ENCODE data around the gene ERGIC1. TPM values are rescaled to one million over a fixed set of nuclear protein-coding genes. Genes with fewer than 3 reads are reported as not detected.

ERGIC1 gene
- total and polyA plus RNA-seq, 2 of the 8 experiments (the other 6 are each of a cell fraction or from before 2014, with no cell fraction given): 95.3 to 106 TPM

DNA sequence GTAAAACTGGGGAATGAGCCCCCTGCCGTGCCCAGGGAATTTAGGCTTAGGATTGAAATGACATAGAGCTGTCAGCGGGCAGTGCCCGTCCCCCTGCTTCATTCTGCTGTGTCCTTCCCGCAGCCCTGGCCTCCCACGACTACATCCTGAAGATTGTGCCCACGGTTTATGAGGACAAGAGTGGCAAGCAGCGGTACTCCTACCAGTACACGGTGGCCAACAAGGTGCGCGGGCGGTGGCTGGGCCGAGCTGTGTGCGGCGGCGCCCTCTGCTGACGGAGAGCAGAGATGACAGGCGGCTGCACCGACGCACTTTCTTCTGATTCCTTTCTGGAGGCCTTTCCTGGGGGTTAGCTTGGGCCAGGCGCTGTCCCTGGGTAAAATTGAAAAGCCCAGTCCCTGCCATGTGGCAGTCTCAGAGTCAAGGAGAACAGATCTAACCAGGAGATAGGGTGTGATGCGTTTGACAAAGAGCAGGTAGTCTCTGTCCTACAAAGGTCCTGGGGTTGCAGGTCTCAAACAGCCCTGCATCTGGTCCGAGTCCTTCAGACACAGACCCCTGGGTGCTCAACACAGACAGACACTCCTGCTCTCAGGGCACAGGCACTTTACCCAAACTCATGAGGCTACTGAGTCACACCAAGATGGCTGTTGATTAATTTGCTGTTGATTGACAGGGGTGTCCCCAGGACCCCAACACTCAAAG, 98.4 kb downstream of the ERGIC1 start:
- Histone ChIP-seq H3K27ac (ENCODE audit: low read depth, low read length) (no peak overlapping the region), H4K20me1 (replicated peaks in 1 of 2; ENCODE audit: control insufficient read depth in 1 of 2, insufficient read depth in 2 of 2, low read length in 2 of 2) (peaks cover 2 to 8% of the 10 kb centered on the region in 2 experiments)
- TF ChIP-seq, protein P1, sequence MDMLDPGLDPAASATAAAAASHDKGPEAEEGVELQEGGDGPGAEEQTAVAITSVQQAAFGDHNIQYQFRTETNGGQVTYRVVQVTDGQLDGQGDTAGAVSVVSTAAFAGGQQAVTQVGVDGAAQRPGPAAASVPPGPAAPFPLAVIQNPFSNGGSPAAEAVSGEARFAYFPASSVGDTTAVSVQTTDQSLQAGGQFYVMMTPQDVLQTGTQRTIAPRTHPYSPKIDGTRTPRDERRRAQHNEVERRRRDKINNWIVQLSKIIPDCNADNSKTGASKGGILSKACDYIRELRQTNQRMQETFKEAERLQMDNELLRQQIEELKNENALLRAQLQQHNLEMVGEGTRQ (IDR thresholded peaks at IDR 0.05; ENCODE audit: low read length): no peak
- TF ChIP-seq EGR1 (IDR thresholded peaks at IDR 0.05; ENCODE audit: borderline replicate concordance, low read depth, low read length) (peak; percentile 55; the same call in 1 of the 2 replicates), POLR2AphosphoS5 (IDR thresholded peaks at IDR 0.05; ENCODE audit: low read depth, low read length) (peak; percentile 54; the same call in 1 of the 2 replicates), TEAD4 (IDR thresholded peaks at IDR 0.05; ENCODE audit: low read depth, low read length) (peak; percentile 34; the same call in 1 of the 2 replicates), CREB1 (IDR thresholded peaks at IDR 0.05) (peak; percentile 70), GABPA (IDR thresholded peaks at IDR 0.05; ENCODE audit: borderline replicate concordance, insufficient read depth, low read length) (peak; percentile 70; the same call in 1 of the 2 replicates), RAD21 (IDR thresholded peaks at IDR 0.05 in 1 of 2, conservative IDR thresholded peaks at IDR 0.05 in 1 of 2; ENCODE audit: low read depth in 2 of 2, low read length in 2 of 2) (peak; percentile 80 to 86)
- TF ChIP-seq, protein P2, sequence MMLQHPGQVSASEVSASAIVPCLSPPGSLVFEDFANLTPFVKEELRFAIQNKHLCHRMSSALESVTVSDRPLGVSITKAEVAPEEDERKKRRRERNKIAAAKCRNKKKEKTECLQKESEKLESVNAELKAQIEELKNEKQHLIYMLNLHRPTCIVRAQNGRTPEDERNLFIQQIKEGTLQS (IDR thresholded peaks at IDR 0.05; ENCODE audit: insufficient read depth, low read depth, low read length): no peak

More for the DNA sequence above, 98.4 kb downstream of the ERGIC1 start:
- no peak overlapping the region for H3K4me3 ChIP-seq (ENCODE audit: extremely low read depth in 1 of 4, insufficient read depth in 2 of 4, low read depth in 3 of 4, low read length in 4 of 4)
- FAIRE-seq (no peak), DNase-seq (ENCODE audit: low read depth in 1 of 2, low spot score in 2 of 2) (peak in 1 of 2 experiments; percentile 84)
- H2BK5ac ChIP-seq (ENCODE audit: low read depth, low read length): no peak overlapping the region
- H3K23me2 ChIP-seq (ENCODE audit: low read depth, low read length): no peaks in the 10 kb centered on the region
- no peaks in the 10 kb centered on the region for H3K27me3 ChIP-seq (replicated peaks in 1 of 4; ENCODE audit: control insufficient read depth in 3 of 4, extremely low read depth in 1 of 4, insufficient read depth in 3 of 4, low read length in 3 of 4)
- H3K4ac ChIP-seq (replicated peaks; ENCODE audit: insufficient read length, low read depth, low read length): no peak overlapping the region
- H3K36me3 ChIP-seq (ENCODE audit: control insufficient read depth in 2 of 4, insufficient read depth in 4 of 4, low read length in 3 of 4): peaks cover 3 to 26% (median 18%) of the 10 kb centered on the region in 4 experiments; a peak in 7 of 8 replicates
- H3K9ac ChIP-seq (replicated peaks in 1 of 4; ENCODE audit: extremely low read depth in 1 of 4, low read depth in 3 of 4, low read length in 3 of 4): no peak overlapping the region
- H4K5ac ChIP-seq (ENCODE audit: insufficient read length, low read depth, low read length): no peak overlapping the region
- no peak overlapping the region for H3K23ac ChIP-seq (ENCODE audit: insufficient read length)
- no peak overlapping the region for H2BK12ac ChIP-seq (ENCODE audit: low read depth, low read length)
- H3K14ac ChIP-seq (ENCODE audit: insufficient read length): no peak overlapping the region
- H3K9me3 ChIP-seq (ENCODE audit: insufficient read depth in 2 of 2, low read depth in 1 of 2, low read length in 1 of 2): no peaks in the 10 kb centered on the region
- no peak overlapping the region for H2BK120ac ChIP-seq (replicated peaks; ENCODE audit: low read depth, low read length)
- H3K4me1 ChIP-seq (replicated peaks in 1 of 4; ENCODE audit: control insufficient read depth in 3 of 4, insufficient read depth in 4 of 4, low read length in 3 of 4): no peaks in the 10 kb centered on the region
- ChIA-PET CTCF (ENCODE audit: partially characterized antibody) (interaction anchor here (0.7 to 12.2 kb wide), 38 partner anchors 8 to 1613 kb away, joined by 3 to 206 read pairs (median 3); no protein-coding TSS in a partner anchor), POLR2A (ENCODE audit: partially characterized antibody) (interaction anchor here (0.6 to 1.7 kb wide), 5 partner anchors 19 to 386 kb away, joined by 3 to 4 read pairs (median 3); no protein-coding TSS in a partner anchor)
- H3K4me2 ChIP-seq (ENCODE audit: insufficient read depth in 1 of 2, low read depth in 2 of 2, low read length in 2 of 2): 0 out of 4 replicates have a peak overlapping the region, but pooled peaks of 1 of the 2 experiments have one; percentile 40
- no peak overlapping the region for H4K91ac ChIP-seq (replicated peaks; ENCODE audit: insufficient read length, low read length)
- no peaks in the 10 kb centered on the region for H3K79me1 ChIP-seq (ENCODE audit: low read depth, low read length)
- WGBS, 2 experiments (ENCODE audit: extremely low coverage in 1 of 2, insufficient coverage in 1 of 2, insufficient read length in 1 of 2, insufficient replicate concordance in 2 of 2, low coverage in 1 of 2, low lambda C conversion rate in 2 of 2, missing lambda C conversion rate in 1 of 2): 27% methylated on average over 20 of the region's 22 CpGs; no CpG with 5 or more reads in 1 of the 2 experiments
- no peaks in the 10 kb centered on the region for H3K79me2 ChIP-seq (ENCODE audit: control insufficient read depth in 1 of 2, insufficient read depth in 2 of 2, low read length in 2 of 2)
- no peak overlapping the region for H2AFZ ChIP-seq (ENCODE audit: low read length)
- H3K56ac ChIP-seq (replicated peaks; ENCODE audit: insufficient read length, low read depth, low read length): no peak overlapping the region
- no peak overlapping the region for H2BK15ac ChIP-seq (ENCODE audit: low read length)
- H3K18ac ChIP-seq (ENCODE audit: extremely low read depth, low read length): no peak overlapping the region
- H2AK5ac ChIP-seq (ENCODE audit: low read depth, low read length): no peak overlapping the region
- no peak overlapping the region for H2BK20ac ChIP-seq (ENCODE audit: low read length)
- H4K8ac ChIP-seq (ENCODE audit: extremely low read depth, insufficient read depth, low read length): no peak overlapping the region
